T-cell (primary cell): ENCODE results near the gene LRP5. TPM values are rescaled to one million over a fixed set of nuclear protein-coding genes. Genes with fewer than 3 reads are reported as not detected.

Source experiments
- total RNA-seq, 35 experiments: library from RNA in 6 of 35; stranded (reverse) in 6 of 35; fragments of 120-200 nt in 1 of 35; gene quantifications; one replicate each; pipeline versions ENCODE4 v1.2.1 to v1.2.4 and lab custom pipeline; 2013 to 2026

The LRP5 gene
- total RNA-seq, 5 donors from 2014 or later (not counting 1 experiment from before 2014, with no cell fraction given), result 1.8 to 11.3 (median 7.0) TPM

Other genes starting within 250 kb of the LRP5 start
- 10 to 100 TPM in 2 of 5 donors, 1 to 10 TPM in 3; 4.4 to 19.4 (median 7.6) TPM for gene CHKA, start 191.2 kb upstream of the LRP5 start, total RNA-seq
- 10 to 100 TPM; 35.1 to 56.6 (median 48.5) TPM for gene KMT5B, start 99.3 kb upstream of the LRP5 start, total RNA-seq
- 10 to 100 TPM in 4 of 5 donors, 1 to 10 TPM in 1; 9.5 to 25.3 (median 21.4) TPM for gene C11orf24, start 40.6 kb upstream of the LRP5 start, total RNA-seq
- 100 to 1,000 TPM; 106 to 147 (median 118) TPM for gene PPP6R3, start 148.2 kb downstream of the LRP5 start, total RNA-seq